SH-SY5Y (cell line): ENCODE results near the gene CAMTA1.

ENCODE experiments used
- GATA2 ChIP-seq: IDR thresholded peaks from 2 replicates; pipeline ENCODE4 v1.6.1; 2011; ENCODE audit warnings: mild to moderate bottlenecking, low read depth, low read length
- GATA3 ChIP-seq: IDR thresholded peaks from 2 replicates; pipeline ENCODE4 v1.6.1; 2011; ENCODE audit warnings: low read depth, mild to moderate bottlenecking, low read length, moderate library complexity

DNA sequence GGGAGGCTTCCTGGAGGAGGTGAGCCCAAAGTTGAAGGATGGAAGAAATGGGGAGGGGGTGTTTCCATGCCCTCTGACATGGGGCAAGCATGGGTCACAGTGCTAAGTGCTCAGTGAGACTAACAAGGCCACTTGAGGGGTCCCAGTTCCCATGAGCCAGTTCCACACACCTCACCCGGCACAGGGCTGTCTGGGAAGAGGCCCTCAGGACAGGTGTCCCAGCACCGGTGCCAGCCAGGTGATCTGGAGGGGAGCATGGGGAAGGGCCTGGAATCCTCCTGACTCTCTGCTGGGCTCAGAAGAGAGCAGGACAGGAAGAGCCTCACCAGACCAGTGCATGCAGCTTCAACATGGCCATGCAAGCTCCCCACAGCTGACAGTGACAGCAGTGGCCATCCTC lies 691.1 kb downstream of the CAMTA1 start:
- no peak for TF ChIP-seq GATA2
- TF ChIP-seq GATA3, result no peak
